SIG-M5 (cell line): ENCODE results near the gene TANK.
"Not testable (repeated sequence)": the region's sequence is repeated elsewhere in the genome, so short reads cannot be mapped to it uniquely, and the experiment has no call there.

ENCODE experiments used
- DNase-seq: peaks from one replicate; lab custom pipeline; 2025; lab: John Stamatoyannopoulos, UW

Gene TANK

GRCh38 chr2:161160226-161161073, at the start of gene TANK:
TANK (plus strand) TSS chr2:161160428; CDS start chr2:161179663, 19,235 bp downstream.
- DNase-seq = peak; percentile 82

GRCh38 chr2:161111531-161111930, 48.7 kb upstream of the TANK start:
- no peak for DNase-seq

GRCh38 chr2:161112908-161113307, 47.3 kb upstream of the TANK start:
- no peak for DNase-seq

DNA sequence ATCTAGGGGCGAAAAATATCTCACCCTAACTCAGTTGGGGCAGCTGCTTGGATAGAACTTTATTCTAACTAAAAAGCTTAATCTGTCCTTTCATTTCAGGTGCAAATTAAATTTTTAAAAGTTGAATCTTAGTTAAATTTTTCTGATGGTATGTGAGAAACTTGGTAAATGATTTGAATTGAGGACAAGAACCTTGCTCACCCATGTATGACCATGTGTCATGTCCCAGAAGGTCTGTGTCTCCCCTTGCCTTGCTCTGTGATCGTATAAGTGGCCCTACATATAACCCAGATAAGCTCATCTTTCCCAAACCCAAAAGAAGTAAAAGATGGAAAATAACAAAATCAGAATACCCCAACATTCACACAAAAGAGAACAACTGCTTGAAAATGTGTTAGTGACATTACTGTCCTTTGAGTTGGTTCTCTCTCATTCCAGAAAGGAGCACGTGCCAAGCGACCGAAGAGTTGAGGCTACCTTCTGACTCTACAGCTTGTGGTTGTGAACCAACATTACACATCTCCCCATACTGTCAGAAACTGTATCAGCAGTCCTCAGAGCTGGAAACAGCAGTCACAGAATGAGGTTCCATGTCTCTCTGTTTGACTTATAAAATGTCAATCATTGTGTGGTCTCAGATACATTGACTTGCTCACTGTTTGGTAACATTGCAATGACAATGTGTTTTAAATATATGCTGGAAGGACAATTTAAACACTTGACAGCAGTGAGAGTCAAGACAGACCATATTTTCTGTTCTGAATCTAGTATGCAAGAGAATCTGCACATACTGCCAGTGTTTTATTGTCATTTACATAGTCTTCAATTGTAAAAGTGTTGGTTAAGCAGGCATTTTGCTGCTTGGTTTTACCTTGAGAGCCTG, 46.3 kb upstream of the TANK start:
- no peak for DNase-seq

DNA sequence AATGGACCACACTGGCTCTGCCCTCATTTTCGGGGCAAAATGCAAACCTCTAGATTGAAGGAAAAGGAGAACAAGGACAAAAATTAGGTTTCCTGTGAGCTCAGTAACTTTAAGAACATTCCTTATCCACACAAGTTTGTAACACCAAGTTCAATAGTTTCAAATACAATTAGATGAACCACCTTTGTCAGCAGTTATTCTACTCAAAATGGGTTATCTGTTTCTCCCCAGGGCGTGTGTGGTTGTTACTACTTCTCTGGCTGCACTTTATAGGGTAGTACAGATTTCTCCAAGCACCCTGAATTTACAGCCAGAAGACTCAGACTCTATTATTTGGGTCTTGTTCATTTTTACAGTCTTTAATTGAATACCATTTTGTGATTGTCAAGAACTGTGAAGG, 45.0 kb upstream of the TANK start:
- no peak for DNase-seq

GRCh38 chr2:161115605-161116380, 44.4 kb upstream of the TANK start:
- no peak for DNase-seq

- DNase-seq = no peak
Measured at GRCh38 chr2:161116509-161116908, 43.7 kb upstream of the TANK start.

- DNase-seq = no peak
Measured at GRCh38 chr2:161117506-161117905, 42.7 kb upstream of the TANK start.

- DNase-seq = no peak
Measured at GRCh38 chr2:161118722-161119121, 41.5 kb upstream of the TANK start.

GRCh38 chr2:161119483-161119882, 40.7 kb upstream of the TANK start:
- DNase-seq = no peak

- DNase-seq = no peak
Measured at GRCh38 chr2:161120775-161121174, 39.5 kb upstream of the TANK start.

- DNase-seq = no peak
Measured at GRCh38 chr2:161121622-161122021, 38.6 kb upstream of the TANK start.

- peak; percentile 60 for DNase-seq
Measured at GRCh38 chr2:161122772-161123530, 37.3 kb upstream of the TANK start.

DNA sequence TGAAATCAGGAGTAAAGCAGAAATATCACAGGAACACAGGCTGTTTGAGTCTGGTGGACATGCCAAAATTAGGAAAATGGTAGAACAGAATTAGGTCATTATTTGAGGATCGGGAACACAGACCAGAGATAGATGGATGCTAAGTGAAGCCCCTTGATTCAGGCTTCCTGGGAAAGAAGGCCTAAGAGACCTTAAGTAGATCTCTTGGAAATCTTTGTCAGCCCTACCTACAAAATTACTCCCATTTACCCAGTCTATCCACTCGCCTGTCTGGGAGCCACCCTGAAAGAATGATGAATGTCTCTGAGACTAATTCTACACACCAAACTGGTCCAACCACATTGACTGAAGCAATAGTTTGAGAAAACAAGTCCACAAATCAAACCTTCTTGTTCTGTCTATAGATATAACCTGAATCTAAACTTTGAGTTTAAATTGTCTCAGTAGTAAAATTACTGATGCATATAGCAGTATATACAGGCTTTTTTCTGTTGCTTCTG, 36.6 kb upstream of the TANK start:
- DNase-seq = no peak

GRCh38 chr2:161124201-161124600, 36.0 kb upstream of the TANK start:
- DNase-seq = no peak

DNA sequence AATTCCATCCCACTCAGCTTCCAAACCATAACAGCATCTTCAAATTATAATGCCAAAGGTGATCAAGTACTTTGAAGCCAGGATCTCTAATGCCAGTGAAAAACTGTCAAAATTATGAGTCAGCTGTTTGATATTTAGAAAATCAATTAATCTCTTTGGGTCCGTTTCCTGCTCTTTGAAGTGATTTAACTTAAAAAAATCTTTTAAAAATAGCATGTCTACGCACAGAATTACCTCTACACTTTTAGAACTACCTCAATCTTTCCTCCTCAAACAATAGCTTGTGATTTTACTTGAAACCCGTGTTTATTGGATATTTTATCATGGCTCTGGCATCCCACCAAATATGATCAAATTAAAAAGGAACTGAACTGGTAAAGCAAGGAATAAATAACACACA, 31.3 kb upstream of the TANK start:
- no peak for DNase-seq

DNA sequence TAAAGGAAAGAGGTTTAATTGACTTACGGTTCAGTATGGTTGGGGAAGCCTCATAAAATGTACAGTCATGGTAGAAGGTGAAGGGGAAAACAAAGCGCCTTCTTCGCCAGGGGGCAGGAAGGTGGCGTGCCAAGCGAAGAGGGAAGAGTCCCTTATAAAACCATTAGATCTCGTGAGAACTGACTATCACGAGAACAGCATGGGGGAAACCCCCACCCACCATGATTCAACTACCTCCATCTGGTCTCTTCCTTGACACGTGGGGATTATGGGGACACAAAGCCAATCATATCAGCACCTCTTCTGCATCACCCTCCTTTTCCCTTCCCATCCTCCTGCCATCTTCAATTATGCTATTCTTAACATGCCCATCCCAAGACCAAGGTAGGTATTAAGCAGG, 29.9 kb upstream of the TANK start:
- no peak for DNase-seq

DNA sequence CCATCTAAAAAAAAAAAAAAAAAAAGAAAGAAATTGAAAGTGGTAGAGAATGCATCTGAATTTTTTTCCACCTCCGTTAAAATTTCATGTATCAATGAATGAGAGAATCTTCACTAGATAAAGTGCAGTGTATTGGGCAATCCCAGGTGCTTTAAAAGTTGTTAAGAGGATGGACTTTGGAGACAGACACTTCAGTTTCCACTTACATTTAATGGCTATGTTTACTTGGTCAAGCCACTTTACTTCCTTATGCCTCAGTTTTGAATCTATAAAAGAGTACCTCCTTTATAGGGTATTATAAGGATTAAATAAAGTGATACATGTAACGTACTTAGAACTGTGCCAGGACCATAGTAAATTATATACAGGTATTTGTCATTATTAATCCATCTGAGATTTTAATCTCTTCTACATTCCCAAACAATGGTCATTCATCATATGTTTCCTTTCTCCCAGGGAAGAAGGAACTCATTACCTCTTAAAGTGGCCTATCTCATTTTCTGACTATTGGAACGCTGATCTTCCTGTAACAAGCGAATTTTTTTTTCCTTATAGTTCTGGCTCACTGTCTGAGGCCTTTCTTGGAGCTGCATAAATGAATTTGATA, 29.1 kb upstream of the TANK start:
- DNase-seq = no peak

- DNase-seq = no peak
Measured at GRCh38 chr2:161131804-161132203, 28.4 kb upstream of the TANK start.

GRCh38 chr2:161132384-161132783, 27.8 kb upstream of the TANK start:
- not testable (repeated sequence) for DNase-seq

GRCh38 chr2:161133366-161133765, 26.9 kb upstream of the TANK start:
- no peak for DNase-seq
